Fibroblast of lung (primary cell): ENCODE measurements around the gene PTRH1.

Experiments used
- CTCF ChIP-seq, 2 donors: IDR thresholded peaks in 1 of 2; conservative IDR thresholded peaks in 1 of 2; 1 replicate in 1 of 2; 2 replicates in 1 of 2; pipeline ENCODE4 v1.5.1; 2011 to 2012; ENCODE audit warnings: low read length in 2 of 2, control low read depth in 1 of 2, inconsistent platforms in 1 of 2, low read depth in 1 of 2, mild to moderate bottlenecking in 1 of 2
- EZH2 ChIP-seq: IDR thresholded peaks from 2 replicates; pipeline ENCODE4 v1.5.1; 2012; ENCODE audit warnings: low read length, control low read depth, mild to moderate bottlenecking; ENCODE audit errors: missing control alignments

GRCh38 chr9:127708952-127709587 is 6.4 kb downstream of the PTRH1 start:
- no peak for TF ChIP-seq CTCF (conservative IDR thresholded peaks at IDR 0.05 in 1 of 2, IDR thresholded peaks at IDR 0.05 in 1 of 2; ENCODE audit: low read depth in 1 of 2, low read length in 2 of 2)
- no peak for TF ChIP-seq EZH2
